Astrocyte of the hippocampus (primary cell): ENCODE results near the gene NTNG2.

Experiments
- DNase-seq: peaks from one replicate; pipeline ENCODE4 v3.0.0; 2011; ENCODE audit warnings: low read depth, low spot score

The NTNG2 gene

GRCh38 chr9:132201780-132202703 lies 40.2 kb downstream of the NTNG2 start:
- DNase-seq = no peak

- DNase-seq = no peak
Measured at GRCh38 chr9:132204883-132205282, 43.0 kb downstream of the NTNG2 start.

- no peak for DNase-seq
Measured at GRCh38 chr9:132207215-132207614, 45.4 kb downstream of the NTNG2 start.

- no peak for DNase-seq
Measured at GRCh38 chr9:132207839-132208615, 46.2 kb downstream of the NTNG2 start.

GRCh38 chr9:132209228-132209627 lies 47.4 kb downstream of the NTNG2 start:
- no peak for DNase-seq

- DNase-seq = no peak
Measured at GRCh38 chr9:132210472-132211145, 48.8 kb downstream of the NTNG2 start.

- no peak for DNase-seq
Measured at GRCh38 chr9:132211570-132211969, 49.7 kb downstream of the NTNG2 start.

- peak; percentile 97 for DNase-seq
Measured at GRCh38 chr9:132214027-132214622, 52.3 kb downstream of the NTNG2 start.

GRCh38 chr9:132216861-132217619 lies 55.2 kb downstream of the NTNG2 start:
- no peak for DNase-seq

GRCh38 chr9:132218208-132218607 lies 56.4 kb downstream of the NTNG2 start:
- DNase-seq = no peak

- DNase-seq = no peak
Measured at GRCh38 chr9:132221941-132222340, 60.1 kb downstream of the NTNG2 start.

- no peak for DNase-seq
Measured at GRCh38 chr9:132224645-132225044, 62.8 kb downstream of the NTNG2 start.

- DNase-seq = no peak
Measured at GRCh38 chr9:132226571-132227430, 64.9 kb downstream of the NTNG2 start.

- no peak for DNase-seq
Measured at GRCh38 chr9:132228062-132228461, 66.2 kb downstream of the NTNG2 start.

GRCh38 chr9:132230605-132231004 lies 68.7 kb downstream of the NTNG2 start:
- DNase-seq = no peak

GRCh38 chr9:132231019-132231701 lies 69.3 kb downstream of the NTNG2 start:
- DNase-seq = no peak

GRCh38 chr9:132232522-132232921 lies 70.7 kb downstream of the NTNG2 start:
- no peak for DNase-seq

GRCh38 chr9:132233138-132233537 lies 71.3 kb downstream of the NTNG2 start:
- DNase-seq = no peak

- no peak for DNase-seq
Measured at GRCh38 chr9:132234535-132234934, 72.7 kb downstream of the NTNG2 start.
